HTERT RPE-1 (cell line): ENCODE data around the gene KCTD17.

Experiments used
- in situ Hi-C: fragments of 300-500 bp; cut with MboI; formaldehyde crosslinking; loops from 4 replicates; pipeline ENCODE4 v1.14.3; 2020; ENCODE audit warnings: low sequenced_read_pairs

KCTD17 gene

GRCh38 chr22:37072673-37073072, 21.1 kb downstream of the KCTD17 start:
- in situ Hi-C loops, result no loop called here

GRCh38 chr22:37074537-37074936, 23.0 kb downstream of the KCTD17 start:
- in situ Hi-C loops, result no loop called here

GRCh38 chr22:37075046-37075445, 23.5 kb downstream of the KCTD17 start:
- in situ Hi-C loops, result no loop called here

- in situ Hi-C loops, result no loop called here
These were observed 24.4 kb downstream of the KCTD17 start for GRCh38 chr22:37075822-37076433.

GRCh38 chr22:37077802-37078448, 26.4 kb downstream of the KCTD17 start:
- in situ Hi-C loops, result no loop called here

GRCh38 chr22:37079158-37079557, 27.6 kb downstream of the KCTD17 start:
- in situ Hi-C loops, result no loop called here

GRCh38 chr22:37079668-37080171, 28.2 kb downstream of the KCTD17 start:
- in situ Hi-C loops, result no loop called here

- in situ Hi-C loops, result no loop called here
These were observed 28.9 kb downstream of the KCTD17 start for GRCh38 chr22:37080438-37080837.

- in situ Hi-C loops, result no loop called here
These were observed 29.3 kb downstream of the KCTD17 start for GRCh38 chr22:37080838-37081237.

GRCh38 chr22:37082251-37082873, 30.8 kb downstream of the KCTD17 start:
- in situ Hi-C loops, result no loop called here

- in situ Hi-C loops, result no loop called here
These were observed 32.4 kb downstream of the KCTD17 start for GRCh38 chr22:37083914-37084313.

- in situ Hi-C loops, result no loop called here
These were observed 32.8 kb downstream of the KCTD17 start for GRCh38 chr22:37084385-37084784.

- in situ Hi-C loops, result no loop called here
These were observed 34.6 kb downstream of the KCTD17 start for GRCh38 chr22:37086184-37086583.

- in situ Hi-C loops, result no loop called here
These were observed 36.6 kb downstream of the KCTD17 start for GRCh38 chr22:37088108-37088605.

GRCh38 chr22:37088750-37089408, 37.3 kb downstream of the KCTD17 start:
- in situ Hi-C loops, result no loop called here

- in situ Hi-C loops, result no loop called here
These were observed 37.9 kb downstream of the KCTD17 start for GRCh38 chr22:37089434-37089833.

- in situ Hi-C loops, result no loop called here
These were observed 39.6 kb downstream of the KCTD17 start for GRCh38 chr22:37090920-37091695.

- in situ Hi-C loops, result no loop called here
These were observed 40.5 kb downstream of the KCTD17 start for GRCh38 chr22:37091994-37092393.

GRCh38 chr22:37092997-37093396, 41.5 kb downstream of the KCTD17 start:
- in situ Hi-C loops, result no loop called here

- in situ Hi-C loops, result no loop called here
These were observed 42.7 kb downstream of the KCTD17 start for GRCh38 chr22:37094239-37094638.

- in situ Hi-C loops, result no loop called here
These were observed 43.6 kb downstream of the KCTD17 start for GRCh38 chr22:37095113-37095512.
